NT2/D1 (cell line): Measurements from ENCODE around the gene NKX2-1.
"Not testable (repeated sequence)": the region's sequence is repeated elsewhere in the genome, so short reads cannot be mapped to it uniquely, and the experiment has no call there.

ENCODE experiments used
- DNase-seq: peaks from one replicate; pipeline ENCODE4 v3.0.0-alpha.2; 2011; ENCODE audit warnings: low read depth, low spot score
- H3K27me3 ChIP-seq: 2 replicates; pipeline ENCODE4 v1.6.0; 2011; ENCODE audit warnings: mild to moderate bottlenecking; ENCODE audit not compliant: insufficient read length, insufficient read depth
- H3K36me3 ChIP-seq: 2 replicates; pipeline ENCODE4 v1.6.1; 2011; ENCODE audit warnings: mild to moderate bottlenecking, low read length, mixed read lengths; ENCODE audit not compliant: insufficient read depth, insufficient read length
- H3K4me1 ChIP-seq: 2 replicates; pipeline ENCODE4 v1.5.1; 2011; ENCODE audit not compliant: insufficient read depth, insufficient read length
- H3K4me3 ChIP-seq: 2 replicates; pipeline ENCODE4 v1.5.1; 2011; ENCODE audit warnings: low read depth; ENCODE audit not compliant: insufficient read length
- H3K9ac ChIP-seq: 2 replicates; pipeline ENCODE4 v1.6.0; 2011; ENCODE audit warnings: low read depth; ENCODE audit not compliant: insufficient read length
- H3K9me3 ChIP-seq: 2 replicates; pipeline ENCODE4 v1.5.1; 2011; ENCODE audit warnings: mild to moderate bottlenecking, low read length; ENCODE audit not compliant: insufficient read depth
- SUZ12 ChIP-seq: IDR thresholded peaks from 2 replicates; pipeline ENCODE4 v1.6.1; 2011; ENCODE audit not compliant: insufficient read length, insufficient read depth; ENCODE audit errors: extremely low read depth
- YY1 ChIP-seq: IDR thresholded peaks from 2 replicates; pipeline ENCODE4 v1.6.1; 2011; ENCODE audit not compliant: insufficient read length, insufficient read depth
- ZNF274 ChIP-seq: IDR thresholded peaks from 2 replicates; pipeline ENCODE4 v1.6.1; 2011; ENCODE audit warnings: mild to moderate bottlenecking, low read depth, low read length

Gene NKX2-1

GRCh38 chr14:36519431-36520321, at the start of gene NKX2-1:
NKX2-1 (minus strand) TSS chr14:36520232; CDS start chr14:36520129, 103 bp downstream.
- no peaks in the 10 kb centered on the region for H3K36me3 ChIP-seq
- peaks cover 99% of the 10 kb centered on the region for H3K27me3 ChIP-seq
- peaks cover 12% of the 10 kb centered on the region; the same call in 1 of the 2 replicates for H3K9me3 ChIP-seq
- H3K4me3 ChIP-seq, result peak within 1 kb of the TSS; percentile 15
- no peaks in the 10 kb centered on the region for H3K4me1 ChIP-seq
- no peak within 1 kb of the TSS for H3K9ac ChIP-seq
- no peak for DNase-seq
- TF ChIP-seq ZNF274 (no peak), YY1 (no peak), SUZ12 (no peak)

- Histone ChIP-seq H3K9ac (no peak overlapping the region), H3K27me3 (no peaks in the 10 kb centered on the region), H3K4me3 (no peak overlapping the region), H3K9me3 (no peaks in the 10 kb centered on the region), H3K4me1 (peaks cover 2% of the 10 kb centered on the region), H3K36me3 (no peaks in the 10 kb centered on the region)
- TF ChIP-seq ZNF274 (no peak), SUZ12 (no peak), YY1 (no peak)
- no peak for DNase-seq
Observed at GRCh38 chr14:36556811-36557433, 36.9 kb upstream of the NKX2-1 start.

- Histone ChIP-seq H3K27me3 (no peaks in the 10 kb centered on the region), H3K9ac (no peak overlapping the region), H3K36me3 (no peaks in the 10 kb centered on the region), H3K4me1 (peaks cover 2% of the 10 kb centered on the region), H3K9me3 (no peaks in the 10 kb centered on the region), H3K4me3 (no peak overlapping the region)
- TF ChIP-seq SUZ12 (no peak), ZNF274 (no peak), YY1 (no peak)
- DNase-seq, result no peak
Observed at GRCh38 chr14:36555998-36556743, 36.1 kb upstream of the NKX2-1 start.

GRCh38 chr14:36553656-36554260, 33.7 kb upstream of the NKX2-1 start:
- DNase-seq, result peak; percentile 8
- no peaks in the 10 kb centered on the region for H3K4me1 ChIP-seq
- TF ChIP-seq YY1 (no peak), ZNF274 (no peak), SUZ12 (no peak)
- no peak overlapping the region for H3K4me3 ChIP-seq
- no peaks in the 10 kb centered on the region for H3K36me3 ChIP-seq
- no peak overlapping the region for H3K9ac ChIP-seq
- H3K9me3 ChIP-seq, result no peaks in the 10 kb centered on the region
- no peaks in the 10 kb centered on the region for H3K27me3 ChIP-seq

- H3K36me3 ChIP-seq, result no peaks in the 10 kb centered on the region
- no peak overlapping the region for H3K9ac ChIP-seq
- H3K27me3 ChIP-seq, result no peaks in the 10 kb centered on the region
- TF ChIP-seq ZNF274 (no peak), YY1 (no peak), SUZ12 (no peak)
- H3K4me1 ChIP-seq, result no peaks in the 10 kb centered on the region
- H3K9me3 ChIP-seq, result no peaks in the 10 kb centered on the region
- DNase-seq, result no peak
- no peak overlapping the region for H3K4me3 ChIP-seq
Observed at GRCh38 chr14:36550899-36551298, 30.9 kb upstream of the NKX2-1 start.

GRCh38 chr14:36544280-36544679, 24.2 kb upstream of the NKX2-1 start:
- H3K27me3 ChIP-seq, H3K4me1 ChIP-seq, H3K36me3 ChIP-seq, DNase-seq, H3K4me3 ChIP-seq, H3K9me3 ChIP-seq, H3K9ac ChIP-seq: not testable (repeated sequence)

GRCh38 chr14:36538051-36538450, 18.0 kb upstream of the NKX2-1 start:
- Histone ChIP-seq H3K9ac (no peak overlapping the region), H3K4me1 (no peaks in the 10 kb centered on the region), H3K9me3 (no peaks in the 10 kb centered on the region), H3K27me3 (no peaks in the 10 kb centered on the region), H3K4me3 (no peak overlapping the region), H3K36me3 (no peaks in the 10 kb centered on the region)
- TF ChIP-seq SUZ12, result no peak
- TF ChIP-seq ZNF274, result no peak
- no peak for TF ChIP-seq YY1
- no peak for DNase-seq
